ENCODE measurements around the gene NR1D2. TPM values are rescaled to one million over a fixed set of nuclear protein-coding genes. Genes with fewer than 3 reads are reported as not detected.

Gene NR1D2
- total RNA-seq, 1 experiment from 2014 or later: 9.3 TPM

- DNase-seq (ENCODE audit: low read depth): no peak
- in situ Hi-C loops (cut with HindIII; ENCODE audit: low pct_unique_long_range_greater_than_20kb, low sequenced_read_pairs): no loop called here
Observed at GRCh38 chr3:23926246-23926645, 18.8 kb upstream of the NR1D2 start.

GRCh38 chr3:23926736-23927135 lies 18.4 kb upstream of the NR1D2 start:
- no peak for DNase-seq (ENCODE audit: low read depth)
- in situ Hi-C loops (cut with HindIII; ENCODE audit: low pct_unique_long_range_greater_than_20kb, low sequenced_read_pairs): no loop called here

- in situ Hi-C loops (cut with HindIII; ENCODE audit: low pct_unique_long_range_greater_than_20kb, low sequenced_read_pairs): no loop called here
- peak; percentile 65 for DNase-seq (ENCODE audit: low read depth)
Observed at GRCh38 chr3:23928524-23928923, 16.6 kb upstream of the NR1D2 start.

- no peak for DNase-seq (ENCODE audit: low read depth)
Observed at GRCh38 chr3:23931597-23931996, 13.5 kb upstream of the NR1D2 start.

GRCh38 chr3:23932571-23932970 lies 12.5 kb upstream of the NR1D2 start:
- no peak for DNase-seq (ENCODE audit: low read depth)
- in situ Hi-C loops (cut with HindIII; ENCODE audit: low pct_unique_long_range_greater_than_20kb, low sequenced_read_pairs): no loop called here

More at GRCh38 chr3:23931597-23931996, 13.5 kb upstream of the NR1D2 start:
- in situ Hi-C loops (cut with HindIII; ENCODE audit: low pct_unique_long_range_greater_than_20kb, low sequenced_read_pairs): no loop called here

GRCh38 chr3:23934253-23934652 lies 10.8 kb upstream of the NR1D2 start:
- no peak for DNase-seq (ENCODE audit: low read depth)
- in situ Hi-C loops (cut with HindIII; ENCODE audit: low pct_unique_long_range_greater_than_20kb, low sequenced_read_pairs): no loop called here

GRCh38 chr3:23937296-23937695 lies 7.8 kb upstream of the NR1D2 start:
- in situ Hi-C loops (cut with HindIII; ENCODE audit: low pct_unique_long_range_greater_than_20kb, low sequenced_read_pairs): no loop called here
- DNase-seq (ENCODE audit: low read depth): no peak

GRCh38 chr3:23938688-23939087 lies 6.4 kb upstream of the NR1D2 start:
- in situ Hi-C loops (cut with HindIII; ENCODE audit: low pct_unique_long_range_greater_than_20kb, low sequenced_read_pairs): no loop called here
- no peak for DNase-seq (ENCODE audit: low read depth)

- DNase-seq (ENCODE audit: low read depth): no peak
- in situ Hi-C loops (cut with HindIII; ENCODE audit: low pct_unique_long_range_greater_than_20kb, low sequenced_read_pairs): no loop called here
Observed at GRCh38 chr3:23940775-23941174, 4.3 kb upstream of the NR1D2 start.

- DNase-seq (ENCODE audit: low read depth): no peak
Observed at GRCh38 chr3:23941440-23941839, 3.6 kb upstream of the NR1D2 start.

GRCh38 chr3:23942546-23942945 lies 2.5 kb upstream of the NR1D2 start:
- DNase-seq (ENCODE audit: low read depth): no peak
- in situ Hi-C loops (cut with HindIII; ENCODE audit: low pct_unique_long_range_greater_than_20kb, low sequenced_read_pairs): no loop called here

More at GRCh38 chr3:23941440-23941839, 3.6 kb upstream of the NR1D2 start:
- in situ Hi-C loops (cut with HindIII; ENCODE audit: low pct_unique_long_range_greater_than_20kb, low sequenced_read_pairs): no loop called here

GRCh38 chr3:23944007-23944783 lies 891 bp upstream of the NR1D2 start:
- no peak for DNase-seq (ENCODE audit: low read depth)
- in situ Hi-C loops (cut with HindIII; ENCODE audit: low pct_unique_long_range_greater_than_20kb, low sequenced_read_pairs): no loop called here

- in situ Hi-C loops (cut with HindIII; ENCODE audit: low pct_unique_long_range_greater_than_20kb, low sequenced_read_pairs): no loop called here
- DNase-seq (ENCODE audit: low read depth): no peak
Observed at GRCh38 chr3:23945663-23945912, 502 bp downstream of the NR1D2 start.

GRCh38 chr3:23945913-23946687 lies 1.0 kb downstream of the NR1D2 start:
- peak; percentile 97 for DNase-seq (ENCODE audit: low read depth)
- in situ Hi-C loops (cut with HindIII; ENCODE audit: low pct_unique_long_range_greater_than_20kb, low sequenced_read_pairs): no loop called here

GRCh38 chr3:23948761-23949160 lies 3.7 kb downstream of the NR1D2 start:
- in situ Hi-C loops (cut with HindIII; ENCODE audit: low pct_unique_long_range_greater_than_20kb, low sequenced_read_pairs): no loop called here
- DNase-seq (ENCODE audit: low read depth): no peak

- in situ Hi-C loops (cut with HindIII; ENCODE audit: low pct_unique_long_range_greater_than_20kb, low sequenced_read_pairs): no loop called here
- no peak for DNase-seq (ENCODE audit: low read depth)
Observed at GRCh38 chr3:23949784-23950183, 4.7 kb downstream of the NR1D2 start.

- in situ Hi-C loops (cut with HindIII; ENCODE audit: low pct_unique_long_range_greater_than_20kb, low sequenced_read_pairs): no loop called here
- DNase-seq (ENCODE audit: low read depth): no peak
Observed at GRCh38 chr3:23950293-23950692, 5.2 kb downstream of the NR1D2 start.

GRCh38 chr3:23952646-23953045 lies 7.6 kb downstream of the NR1D2 start:
- in situ Hi-C loops (cut with HindIII; ENCODE audit: low pct_unique_long_range_greater_than_20kb, low sequenced_read_pairs): no loop called here
- DNase-seq (ENCODE audit: low read depth): no peak

GRCh38 chr3:23953523-23953922 lies 8.4 kb downstream of the NR1D2 start:
- in situ Hi-C loops (cut with HindIII; ENCODE audit: low pct_unique_long_range_greater_than_20kb, low sequenced_read_pairs): no loop called here
- DNase-seq (ENCODE audit: low read depth): no peak

GRCh38 chr3:23954144-23954543 lies 9.1 kb downstream of the NR1D2 start:
- DNase-seq (ENCODE audit: low read depth): no peak
- in situ Hi-C loops (cut with HindIII; ENCODE audit: low pct_unique_long_range_greater_than_20kb, low sequenced_read_pairs): no loop called here

Data from Caki2 (cell line).